ENCODE results near the gene PPP1R9B.

Gene PPP1R9B

DNA sequence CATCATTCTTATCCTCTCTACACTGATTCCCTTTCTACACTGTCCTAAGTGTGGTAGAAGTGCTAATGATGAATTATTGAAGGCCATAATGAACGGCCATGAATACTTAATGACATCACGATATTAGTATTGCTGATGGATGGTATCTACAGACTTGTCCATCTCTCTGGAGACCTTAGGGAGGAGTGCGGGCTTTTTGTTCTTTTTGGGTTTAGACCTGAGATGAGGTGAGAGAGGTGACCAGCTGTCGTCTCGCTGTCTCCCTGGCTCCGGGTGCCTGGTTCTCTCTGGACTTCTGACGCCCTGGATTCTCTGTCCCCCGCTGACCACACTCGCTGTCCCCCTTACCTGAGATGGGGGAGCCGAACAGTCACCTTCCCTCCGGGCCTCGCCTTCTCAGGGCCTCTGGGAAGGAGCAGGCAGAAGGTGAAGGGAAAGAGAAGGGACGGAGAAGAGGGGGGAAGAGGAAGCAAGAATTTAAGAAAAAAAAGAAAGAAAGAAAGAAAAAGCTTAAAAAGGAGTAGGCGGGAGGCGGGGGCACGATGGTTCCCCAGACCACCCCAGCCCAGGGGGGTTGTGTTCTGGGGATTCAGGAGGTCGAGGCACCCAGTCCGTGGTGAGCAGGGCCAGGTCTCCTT is 32.4 kb upstream of the PPP1R9B start:
- TF ChIP-seq, protein P1, sequence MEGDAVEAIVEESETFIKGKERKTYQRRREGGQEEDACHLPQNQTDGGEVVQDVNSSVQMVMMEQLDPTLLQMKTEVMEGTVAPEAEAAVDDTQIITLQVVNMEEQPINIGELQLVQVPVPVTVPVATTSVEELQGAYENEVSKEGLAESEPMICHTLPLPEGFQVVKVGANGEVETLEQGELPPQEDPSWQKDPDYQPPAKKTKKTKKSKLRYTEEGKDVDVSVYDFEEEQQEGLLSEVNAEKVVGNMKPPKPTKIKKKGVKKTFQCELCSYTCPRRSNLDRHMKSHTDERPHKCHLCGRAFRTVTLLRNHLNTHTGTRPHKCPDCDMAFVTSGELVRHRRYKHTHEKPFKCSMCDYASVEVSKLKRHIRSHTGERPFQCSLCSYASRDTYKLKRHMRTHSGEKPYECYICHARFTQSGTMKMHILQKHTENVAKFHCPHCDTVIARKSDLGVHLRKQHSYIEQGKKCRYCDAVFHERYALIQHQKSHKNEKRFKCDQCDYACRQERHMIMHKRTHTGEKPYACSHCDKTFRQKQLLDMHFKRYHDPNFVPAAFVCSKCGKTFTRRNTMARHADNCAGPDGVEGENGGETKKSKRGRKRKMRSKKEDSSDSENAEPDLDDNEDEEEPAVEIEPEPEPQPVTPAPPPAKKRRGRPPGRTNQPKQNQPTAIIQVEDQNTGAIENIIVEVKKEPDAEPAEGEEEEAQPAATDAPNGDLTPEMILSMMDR (IDR thresholded peaks at IDR 0.05; ENCODE audit: insufficient read depth, low read length, poor library complexity, severe bottlenecking): no peak
- Histone ChIP-seq H3K27me3 (replicated peaks; ENCODE audit: control insufficient read depth, insufficient read depth, low read length) (no peaks in the 10 kb centered on the region), H3K4me3 (replicated peaks; ENCODE audit: low read depth, low read length) (no peak overlapping the region), H3K36me3 (ENCODE audit: control insufficient read depth, insufficient read depth, low read length) (peaks cover 2% of the 10 kb centered on the region)
- no peak for DNase-seq (ENCODE audit: extremely low read depth, insufficient read length)

DNA sequence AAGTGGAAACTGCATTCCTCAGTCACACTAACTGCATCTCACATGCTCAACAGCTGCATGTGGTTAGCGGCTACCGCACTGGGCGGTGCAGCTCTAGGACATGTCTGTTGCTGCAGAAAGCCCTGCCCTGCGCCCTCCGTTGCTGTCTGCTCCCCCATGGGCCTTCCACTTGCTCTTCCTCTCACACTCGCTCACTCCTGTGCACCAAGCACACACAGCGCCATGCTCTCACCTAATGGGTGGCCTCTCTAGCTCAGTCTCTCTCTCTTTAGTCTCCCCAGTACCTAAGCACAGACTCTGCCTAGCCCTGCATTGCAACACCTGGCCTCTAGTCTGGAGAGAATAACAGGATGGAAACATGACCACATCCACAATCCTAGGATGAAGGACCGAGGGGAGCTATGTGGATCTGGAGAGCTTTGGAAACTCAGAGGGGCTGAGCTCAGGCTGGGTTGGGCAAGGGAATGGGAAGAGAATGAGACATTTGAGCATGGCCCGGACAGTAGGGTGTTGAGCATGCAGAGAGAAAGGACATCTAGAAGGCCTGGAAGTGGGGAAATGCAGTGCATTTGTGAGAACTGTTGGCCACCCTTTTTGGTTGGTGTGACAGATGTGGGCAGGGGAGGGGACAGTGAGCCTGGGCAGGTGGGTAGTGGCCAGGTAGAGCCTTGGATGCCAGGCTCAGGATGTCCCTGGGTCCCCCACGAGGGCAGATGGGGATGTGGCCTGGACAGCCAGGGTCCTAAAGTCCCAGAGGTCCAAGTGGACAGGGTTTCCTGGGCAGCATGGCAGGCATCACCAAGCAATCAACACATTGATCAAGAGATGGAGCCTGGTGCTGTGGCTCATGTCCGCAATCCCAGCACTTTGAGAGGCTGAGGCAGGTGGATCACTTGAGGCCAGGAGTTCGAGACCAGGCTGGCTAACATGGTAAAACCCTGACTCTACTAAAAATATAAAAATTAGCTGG is 31.4 kb upstream of the PPP1R9B start:
- DNase-seq (ENCODE audit: extremely low read depth, insufficient read length): no peak
- TF ChIP-seq, protein P1 (IDR thresholded peaks at IDR 0.05; ENCODE audit: insufficient read depth, low read length, poor library complexity, severe bottlenecking): no peak
- Histone ChIP-seq H3K4me3 (replicated peaks; ENCODE audit: low read depth, low read length) (no peak overlapping the region), H3K27me3 (replicated peaks; ENCODE audit: control insufficient read depth, insufficient read depth, low read length) (no peaks in the 10 kb centered on the region), H3K36me3 (ENCODE audit: control insufficient read depth, insufficient read depth, low read length) (peaks cover 2% of the 10 kb centered on the region)

DNA sequence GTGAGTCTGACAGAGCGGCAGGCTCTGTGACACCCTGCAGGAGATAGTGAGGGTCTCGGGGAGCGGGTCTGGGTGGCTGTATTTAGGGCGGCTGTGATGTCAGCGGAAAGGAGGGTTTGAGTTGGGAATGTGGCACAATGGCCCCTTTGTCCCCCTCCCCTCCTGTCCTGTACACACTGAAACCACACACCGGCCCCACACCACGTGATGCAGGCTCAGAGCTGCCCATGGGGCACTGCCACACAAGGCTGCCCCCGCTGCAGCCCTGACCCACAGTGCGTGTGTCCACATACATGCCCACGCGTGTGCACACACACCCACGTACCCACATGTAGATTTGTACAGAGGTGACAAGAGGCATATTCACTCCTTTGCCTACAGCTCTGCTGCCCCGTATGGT is 30.7 kb upstream of the PPP1R9B start:
- Histone ChIP-seq H3K4me3 (replicated peaks; ENCODE audit: low read depth, low read length) (no peak overlapping the region), H3K36me3 (ENCODE audit: control insufficient read depth, insufficient read depth, low read length) (no peaks in the 10 kb centered on the region; the same call in 1 of the 2 replicates), H3K27me3 (replicated peaks; ENCODE audit: control insufficient read depth, insufficient read depth, low read length) (no peaks in the 10 kb centered on the region)
- DNase-seq (ENCODE audit: extremely low read depth, insufficient read length): no peak
- TF ChIP-seq, protein P1 (IDR thresholded peaks at IDR 0.05; ENCODE audit: insufficient read depth, low read length, poor library complexity, severe bottlenecking): no peak

DNA sequence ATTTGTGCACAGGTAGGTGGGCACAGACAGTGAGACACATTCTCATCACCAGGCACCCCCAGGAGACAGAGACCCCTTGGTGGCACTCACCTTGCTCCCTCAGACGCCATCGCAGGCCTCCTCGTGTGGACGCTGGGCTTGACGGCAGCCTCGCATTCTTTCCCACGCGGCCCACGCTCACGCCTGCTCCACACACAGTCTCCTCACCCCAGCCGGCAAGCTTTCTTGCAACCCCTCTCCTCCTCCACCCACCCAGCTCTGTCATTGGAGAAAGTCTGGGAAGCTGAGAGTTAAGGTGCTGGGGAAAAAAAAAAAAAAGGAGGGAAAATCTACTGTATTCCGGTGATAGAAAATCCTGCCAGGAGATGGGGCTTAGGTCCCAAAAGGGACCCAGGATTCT is 30.1 kb upstream of the PPP1R9B start:
- H3K27me3 ChIP-seq (replicated peaks; ENCODE audit: control insufficient read depth, insufficient read depth, low read length): no peaks in the 10 kb centered on the region
- TF ChIP-seq, protein P1 (IDR thresholded peaks at IDR 0.05; ENCODE audit: insufficient read depth, low read length, poor library complexity, severe bottlenecking): no peak
- no peak for DNase-seq (ENCODE audit: extremely low read depth, insufficient read length)
- H3K4me3 ChIP-seq (replicated peaks; ENCODE audit: low read depth, low read length): no peak overlapping the region
- no peaks in the 10 kb centered on the region for H3K36me3 ChIP-seq (ENCODE audit: control insufficient read depth, insufficient read depth, low read length)

DNA sequence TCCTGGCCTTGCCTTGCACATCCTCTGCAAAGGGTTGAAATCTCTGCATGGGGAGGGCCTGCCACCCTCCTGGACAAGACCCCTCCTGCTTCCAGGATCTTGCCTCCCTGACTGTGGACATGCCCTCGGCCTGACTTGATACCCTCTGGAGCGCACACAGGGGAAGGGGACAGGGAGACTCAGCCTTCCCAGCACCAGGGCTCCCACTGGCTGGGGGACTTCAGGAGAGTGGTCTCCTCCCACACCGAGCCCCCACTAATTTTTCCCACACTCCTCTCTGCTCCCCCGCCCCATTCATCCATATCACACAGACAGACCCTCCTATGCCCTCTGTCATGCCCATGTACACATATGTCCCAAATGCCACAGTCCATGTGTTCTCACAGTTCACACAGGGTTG is 29.6 kb upstream of the PPP1R9B start:
- no peaks in the 10 kb centered on the region for H3K27me3 ChIP-seq (replicated peaks; ENCODE audit: control insufficient read depth, insufficient read depth, low read length)
- no peaks in the 10 kb centered on the region for H3K36me3 ChIP-seq (ENCODE audit: control insufficient read depth, insufficient read depth, low read length)
- H3K4me3 ChIP-seq (replicated peaks; ENCODE audit: low read depth, low read length): no peak overlapping the region
- DNase-seq (ENCODE audit: extremely low read depth, insufficient read length): no peak
- TF ChIP-seq, protein P1 (IDR thresholded peaks at IDR 0.05; ENCODE audit: insufficient read depth, low read length, poor library complexity, severe bottlenecking): no peak
